Sigmoid colon (tissue), 4 donors: ENCODE measurements around the gene TRIM24.

Source experiments
- CTCF ChIP-seq, 4 experiments: fragments of 450-650 bp in 3 of 4; fragments of 200-600 bp in 1 of 4; IDR thresholded peaks; one replicate each; pipeline ENCODE4 v1.5.1; 2016 to 2019; ENCODE audit warnings: antibody characterized with exemption in 4 of 4, mild to moderate bottlenecking in 3 of 4, moderate library complexity in 2 of 4
- POLR2A ChIP-seq, 2 donors: fragments of 450-650 bp; IDR thresholded peaks; one replicate each; pipeline ENCODE4 v1.6.1; 2016; ENCODE audit warnings: antibody characterized with exemption in 2 of 2, mild to moderate bottlenecking in 2 of 2, moderate library complexity in 2 of 2
- POLR2AphosphoS5 ChIP-seq, 4 donors: sonication (generic); formaldehyde crosslinking; IDR thresholded peaks; one replicate each; pipeline ENCODE4 v1.6.1; 2017; ENCODE audit warnings: antibody characterized with exemption in 4 of 4

- TF ChIP-seq CTCF (IDR thresholded peaks at IDR 0.05) (no peak), POLR2A (IDR thresholded peaks at IDR 0.05) (no peak), POLR2AphosphoS5 (IDR thresholded peaks at IDR 0.05) (no peak)
These were observed 165.8 kb downstream of the TRIM24 start for GRCh38 chr7:138625849-138626230.
